ENCODE data around the gene ITGA1.

GRCh38 chr5:52869391-52869790 is 81.7 kb downstream of the ITGA1 start:
- TF ChIP-seq CTCF (conservative IDR thresholded peaks at IDR 0.05; ENCODE audit: low read length) (no peak), EZH2phosphoT487 (IDR thresholded peaks at IDR 0.05; ENCODE audit: borderline replicate concordance, low read depth, low read length) (no peak)

All from OCI-LY7 (cell line).